NCI-H2107 (cell line): ENCODE data around the gene WFDC10A.
"Not testable (repeated sequence)": the region's sequence is repeated elsewhere in the genome, so short reads cannot be mapped to it uniquely, and the experiment has no call there.

Source experiments
- DNase-seq: peaks from one replicate; lab custom pipeline; 2025; lab: John Stamatoyannopoulos, UW

Gene WFDC10A

DNA sequence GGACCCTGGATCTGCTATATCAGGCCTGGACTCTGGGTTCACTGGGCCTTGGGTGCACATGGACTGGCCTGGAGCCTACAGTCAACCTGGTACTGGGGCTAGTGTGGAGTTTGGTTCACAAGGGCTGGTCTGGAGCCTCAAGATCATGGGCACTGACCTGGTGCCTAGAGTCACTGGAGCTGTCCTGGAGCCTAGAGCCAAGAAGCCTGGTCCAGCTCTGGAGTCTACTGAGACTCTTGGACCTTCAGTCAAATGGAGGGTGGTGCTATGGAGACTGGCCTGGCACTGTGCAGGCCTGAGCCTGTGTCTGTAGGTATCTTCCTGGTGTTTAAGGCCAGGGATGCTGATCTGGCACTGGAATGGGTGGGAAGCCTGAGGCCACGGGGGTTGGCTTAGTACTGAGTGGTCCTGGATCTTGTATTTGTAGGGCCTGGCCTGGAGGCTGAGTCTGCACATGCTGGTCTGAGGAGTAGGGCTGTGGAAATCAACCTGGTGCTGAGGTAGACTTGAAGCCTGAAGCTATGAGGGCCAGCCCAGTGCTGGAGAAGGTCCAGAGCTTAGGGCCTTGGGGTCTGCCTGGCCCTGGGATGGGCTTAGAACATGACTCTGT, 18.0 kb downstream of the WFDC10A start:
- DNase-seq, result no peak

DNA sequence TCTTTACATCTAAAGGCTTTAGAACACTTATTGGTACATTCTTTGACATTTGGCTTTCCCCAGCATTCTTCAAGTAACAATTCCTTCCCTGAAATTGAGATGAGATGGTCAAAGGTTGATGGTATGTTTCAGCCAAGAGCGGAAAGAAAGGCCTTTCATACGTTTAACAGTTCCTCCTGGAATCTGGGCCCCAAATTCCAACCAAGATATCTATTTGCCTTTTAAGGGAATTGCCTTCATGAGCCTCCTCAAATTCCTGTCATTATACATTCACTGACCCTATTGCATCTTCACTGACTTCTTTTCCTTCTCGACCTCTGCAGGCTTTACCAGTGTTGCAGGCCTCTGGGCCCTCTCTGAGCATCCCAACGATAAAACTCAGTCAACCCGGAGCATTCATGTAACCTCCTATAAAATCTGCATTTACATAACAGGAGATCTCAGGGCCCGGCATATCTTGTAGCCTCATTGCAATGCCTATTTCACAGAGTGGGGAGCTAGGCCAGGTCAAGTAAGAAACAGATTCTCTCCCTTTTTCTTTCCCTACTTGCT, 19.8 kb downstream of the WFDC10A start:
- DNase-seq, result no peak

DNA sequence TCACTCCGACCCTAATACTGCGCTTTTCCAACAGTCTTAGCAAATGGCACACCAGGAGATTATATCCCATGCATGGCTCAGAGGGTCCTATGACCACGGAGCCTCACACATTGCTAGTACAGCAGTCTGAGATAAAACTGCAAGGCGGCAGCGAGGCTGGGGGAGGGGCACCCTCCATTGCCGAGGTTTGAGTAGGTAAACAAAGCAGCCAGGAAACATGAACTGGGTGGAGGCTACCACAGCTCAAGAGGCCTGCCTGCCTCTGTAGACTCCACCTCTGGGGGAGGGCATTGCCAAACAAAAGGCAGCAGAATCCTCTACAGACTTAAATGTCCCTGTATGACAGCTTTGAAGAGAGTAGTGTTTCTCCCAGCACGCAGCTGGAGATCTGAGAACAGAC, 22.2 kb downstream of the WFDC10A start:
- DNase-seq, result not testable (repeated sequence)

DNA sequence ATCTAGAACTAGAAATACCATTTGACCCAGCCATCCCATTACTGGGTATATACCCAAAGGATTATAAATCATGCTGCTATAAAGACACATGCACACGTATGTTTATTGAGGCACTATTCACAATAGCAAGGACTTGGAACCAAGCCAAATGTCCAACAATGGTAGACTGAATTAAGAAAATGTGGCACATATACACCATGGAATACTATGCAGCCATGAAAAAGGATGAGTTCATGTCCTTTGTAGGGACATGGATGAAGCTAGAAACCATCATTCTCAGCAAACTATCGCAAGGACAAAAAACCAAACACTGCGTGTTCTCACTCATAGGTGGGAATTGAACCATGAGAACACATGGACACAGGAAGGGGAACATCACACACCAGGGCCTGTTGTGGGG, 27.5 kb downstream of the WFDC10A start:
- DNase-seq, result not testable (repeated sequence)

DNA sequence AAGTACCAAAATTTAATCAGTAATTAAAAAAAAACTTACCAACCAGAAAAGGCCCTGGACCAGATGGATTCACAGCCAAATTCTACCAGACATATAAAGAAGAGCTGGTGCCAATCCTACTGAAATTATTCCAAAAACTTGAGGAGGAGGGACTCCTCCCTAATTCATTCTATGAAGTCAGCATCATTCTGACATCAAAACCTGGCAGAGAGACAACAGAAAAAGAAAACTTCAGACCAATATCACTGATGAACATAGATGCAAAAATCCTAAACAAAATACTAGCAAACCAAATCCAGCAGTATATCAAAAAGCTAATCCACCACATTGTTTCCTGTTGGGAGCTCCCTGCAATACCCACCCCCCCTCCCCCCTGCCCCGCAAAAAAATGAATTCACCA, 40.6 kb downstream of the WFDC10A start, which contains the start of gene WFDC11:
TSS of gene WFDC11 (minus strand) at position 101 of the 400 bp plus-strand sequence. CDS start 19,639 bp downstream, outside the sequence.
- no peak for DNase-seq

DNA sequence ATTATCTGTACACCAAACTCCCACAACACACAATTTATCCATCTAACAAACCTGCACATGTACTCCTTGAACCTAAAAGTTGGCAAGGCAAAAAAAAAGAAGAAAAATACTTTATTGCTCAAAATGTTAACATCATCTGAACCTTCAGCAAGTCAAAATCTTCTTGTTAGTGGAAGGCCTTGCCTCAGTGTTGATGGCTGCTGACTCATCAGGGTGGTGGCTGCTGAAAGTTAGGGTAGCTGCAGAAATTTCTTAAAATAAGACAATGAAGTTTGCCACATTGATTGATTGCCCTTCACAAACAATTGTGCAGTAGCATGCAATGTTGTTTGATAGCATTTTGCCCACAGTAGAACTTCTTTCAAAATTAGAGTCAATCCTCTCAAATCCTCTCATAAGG, 43.2 kb downstream of the WFDC10A start:
- DNase-seq, result no peak

DNA sequence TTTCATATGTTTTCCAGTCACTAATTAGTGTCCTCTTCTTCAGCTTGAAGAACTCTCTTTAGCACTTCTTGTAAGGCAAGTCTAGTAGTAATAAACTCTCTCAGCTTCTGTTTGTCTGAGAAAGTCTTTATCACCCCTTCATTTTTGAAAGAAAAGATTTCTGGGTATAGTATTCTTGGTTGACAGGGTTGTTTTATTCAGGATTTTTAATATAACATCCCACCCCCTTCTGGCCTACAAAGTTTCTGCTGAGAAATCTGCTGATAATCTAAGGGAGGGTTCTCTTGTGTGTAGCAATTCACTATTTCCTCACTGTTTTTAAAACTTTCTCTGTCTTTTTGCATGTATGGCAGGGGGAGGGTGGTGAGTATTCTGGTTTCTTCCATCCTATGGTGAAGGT, 50.1 kb downstream of the WFDC10A start:
- no peak for DNase-seq
